CD14-positive monocyte (primary cell): ENCODE measurements around the gene POLL. TPM values are rescaled to one million over a fixed set of nuclear protein-coding genes. Genes with fewer than 3 reads are reported as not detected.

ENCODE experiments used
- DNase-seq, 3 donors: peaks; one replicate each; pipeline ENCODE4 v3.0.0-alpha.2; 2011 to 2022
- H2AFZ ChIP-seq: 2 replicates; pipeline ENCODE4 v1.6.0; 2012; ENCODE audit warnings: mild to moderate bottlenecking, low read depth, low read length, inconsistent platforms; ENCODE audit not compliant: insufficient read depth, poor library complexity, severe bottlenecking
- H3K27ac ChIP-seq, 2 donors: 1 replicate in 1 of 2; 2 replicates in 1 of 2; pipeline ENCODE4 v1.5.1; 2012 to 2013; ENCODE audit warnings: low read length in 2 of 2, control low read depth in 1 of 2, inconsistent platforms in 1 of 2, low read depth in 1 of 2, mild to moderate bottlenecking in 1 of 2
- H3K27me3 ChIP-seq, 2 donors: one replicate each; pipeline versions ENCODE4 v1.6.0 to v1.6.1; 2011 to 2013; ENCODE audit warnings: low read length in 2 of 2; ENCODE audit not compliant: control insufficient read depth in 2 of 2, insufficient read depth in 2 of 2
- H3K36me3 ChIP-seq, 2 donors: replicated peaks in 1 of 2; 1 replicate in 1 of 2; 2 replicates in 1 of 2; pipeline versions ENCODE4 v1.5.1 to v1.6.1; 2012 to 2013; ENCODE audit warnings: low read length in 2 of 2, control low read depth in 1 of 2, inconsistent platforms in 1 of 2, mild to moderate bottlenecking in 1 of 2; ENCODE audit not compliant: insufficient read depth in 2 of 2, control insufficient read depth in 1 of 2
- H3K4me1 ChIP-seq, 2 donors: 1 replicate in 1 of 2; 2 replicates in 1 of 2; pipeline versions ENCODE4 v1.5.1 to v1.6.1; 2012 to 2013; ENCODE audit warnings: low read length in 2 of 2, control low read depth in 1 of 2, inconsistent platforms in 1 of 2, mild to moderate bottlenecking in 1 of 2, moderate library complexity in 1 of 2; ENCODE audit not compliant: insufficient read depth in 2 of 2, control insufficient read depth in 1 of 2
- H3K4me2 ChIP-seq: replicated peaks from 2 replicates; pipeline ENCODE3; 2012; ENCODE audit warnings: low read length, moderate library complexity, mild to moderate bottlenecking; ENCODE audit not compliant: poor library complexity, severe bottlenecking; ENCODE audit errors: extremely low read depth
- H3K4me3 ChIP-seq, 3 experiments: fragments of 200-600 bp in 1 of 3; sonication (generic) in 1 of 3; replicated peaks in 1 of 3; 1 replicate in 2 of 3; 2 replicates in 1 of 3; pipeline ENCODE4 v1.5.1; 2011 to 2013; ENCODE audit warnings: low read length in 3 of 3, mild to moderate bottlenecking in 3 of 3, control low read depth in 2 of 3, low read depth in 2 of 3, inconsistent platforms in 1 of 3, moderate library complexity in 1 of 3
- H3K79me2 ChIP-seq: 2 replicates; pipeline ENCODE4 v1.6.0; 2012; ENCODE audit warnings: mild to moderate bottlenecking, control low read depth, inconsistent platforms, low read length, moderate library complexity; ENCODE audit not compliant: insufficient read depth
- H3K9ac ChIP-seq: 2 replicates; pipeline ENCODE4 v1.6.0; 2017; ENCODE audit warnings: low read length, mild to moderate bottlenecking; ENCODE audit not compliant: insufficient read depth, poor library complexity, severe bottlenecking
- H3K9me3 ChIP-seq, 2 donors: replicated peaks in 1 of 2; 1 replicate in 1 of 2; 2 replicates in 1 of 2; pipeline versions ENCODE4 v1.5.1 to v1.6.1; 2012 to 2013; ENCODE audit warnings: low read length in 2 of 2, control low read depth in 1 of 2; ENCODE audit not compliant: control insufficient read depth in 1 of 2, insufficient read depth in 1 of 2
- H4K20me1 ChIP-seq: 2 replicates; pipeline ENCODE4 v1.6.0; 2012; ENCODE audit warnings: mild to moderate bottlenecking, low read length, control low read depth, moderate library complexity; ENCODE audit not compliant: insufficient read depth
- H3K27ac Mint-ChIP-seq, 7 donors: one replicate each; pipeline ENCODE4 v1.8.0; 2020; ENCODE audit warnings: mild to moderate bottlenecking in 7 of 7, mixed read lengths in 7 of 7, moderate library complexity in 6 of 7, inconsistent platforms in 2 of 7
- H3K27me3 Mint-ChIP-seq, 3 donors: one replicate each; pipeline ENCODE4 v1.8.0; 2021 to 2022; ENCODE audit warnings: low read depth in 3 of 3, mild to moderate bottlenecking in 3 of 3, mixed read lengths in 3 of 3, moderate library complexity in 3 of 3, inconsistent platforms in 1 of 3
- H3K36me3 Mint-ChIP-seq, 2 donors: one replicate each; pipeline ENCODE4 v1.8.0; 2020; ENCODE audit warnings: mixed read lengths in 2 of 2, inconsistent platforms in 1 of 2, mild to moderate bottlenecking in 1 of 2
- H3K4me1 Mint-ChIP-seq: one replicate; pipeline ENCODE4 v1.8.0; 2020; ENCODE audit warnings: mild to moderate bottlenecking, mixed read lengths
- H3K4me3 Mint-ChIP-seq, 2 donors: one replicate each; pipeline ENCODE4 v1.8.0; 2020; ENCODE audit warnings: mild to moderate bottlenecking in 2 of 2, mixed read lengths in 2 of 2, moderate library complexity in 1 of 2
- H3K9me3 Mint-ChIP-seq, 7 donors: one replicate each; pipeline ENCODE4 v1.8.0; 2020 to 2022; ENCODE audit warnings: mixed read lengths in 7 of 7, mild to moderate bottlenecking in 6 of 7, moderate library complexity in 6 of 7, inconsistent platforms in 2 of 7
- CTCF ChIP-seq: fragments of 200-600 bp; IDR thresholded peaks from one replicate; pipeline ENCODE4 v1.8.0; 2022; ENCODE audit warnings: antibody characterized with exemption, mild to moderate bottlenecking
- WGBS: methylation state at CpG from one replicate; pipeline ENCODE4 v1.1.5; 2013; ENCODE audit warnings: missing lambda C conversion rate; ENCODE audit not compliant: insufficient coverage; 5-methylcytosine and 5-hydroxymethylcytosine counted together
- intact Hi-C, 2 donors: fragments of 100-400 bp; cut with micrococcal nuclease; formaldehyde crosslinking; loops; one replicate each; pipeline versions ENCODE4 v1.15.0 to v1.15.1; 2023
- polyA plus RNA-seq, 3 donors: library from polyadenylated mRNA; depleted of rRNA in 1 of 3; unstranded in 2 of 3; stranded (reverse) in 1 of 3; fragments of 300-500 nt in 2 of 3; fragments of >200 nt in 1 of 3; fragmentation: Illumina TruSeq in 2 of 3; gene quantifications; 1 replicate in 2 of 3; 2 replicates in 1 of 3; pipeline ENCODE4 v1.2.3, GENCODE V29; 2012 to 2021

Gene POLL
- polyA plus RNA-seq, 3 donors: 9.9 to 37.0 (median 10.6) TPM

- H4K20me1 ChIP-seq: no peaks in the 10 kb centered on the region
- no peak overlapping the region for H3K27ac Mint-ChIP-seq
- peaks cover 0 to 9% of the 10 kb centered on the region in 2 donors for H3K4me1 ChIP-seq
These were observed 25.8 kb downstream of the POLL start for GRCh38 chr10:101562231-101562630.

More at GRCh38 chr10:101562231-101562630, 25.8 kb downstream of the POLL start:
- intact Hi-C loops: loop anchor here in 1 of 2 donors (10.0 kb wide), 1 partner anchor 287 kb away; no protein-coding TSS in a partner anchor
- peaks cover 0 to 5% (median under 1%) of the 10 kb centered on the region in 7 donors for H3K9me3 Mint-ChIP-seq
- Histone ChIP-seq H3K27ac (no peak overlapping the region), H3K4me2 (no peak overlapping the region), H3K79me2 (no peaks in the 10 kb centered on the region), H3K36me3 (no peaks in the 10 kb centered on the region), H3K9me3 (peaks cover 0 to 10% of the 10 kb centered on the region in 2 donors), H3K27me3 (peaks cover 14 to 27% of the 10 kb centered on the region in 2 donors), H3K4me3 (no peak overlapping the region), H2AFZ (no peak overlapping the region), H3K9ac (no peak overlapping the region)
- H3K4me1 Mint-ChIP-seq: peaks cover 16% of the 10 kb centered on the region
- TF ChIP-seq CTCF: no peak
- 100% methylated on average over 5 of the region's 5 CpGs for WGBS
- no peak for DNase-seq
- peaks cover 0 to 4% of the 10 kb centered on the region in 2 donors for H3K36me3 Mint-ChIP-seq
- no peak overlapping the region for H3K4me3 Mint-ChIP-seq
- H3K27me3 Mint-ChIP-seq: peaks cover 33 to 49% (median 47%) of the 10 kb centered on the region in 3 donors
